Measurements from ENCODE around the gene OGFR.

DNA sequence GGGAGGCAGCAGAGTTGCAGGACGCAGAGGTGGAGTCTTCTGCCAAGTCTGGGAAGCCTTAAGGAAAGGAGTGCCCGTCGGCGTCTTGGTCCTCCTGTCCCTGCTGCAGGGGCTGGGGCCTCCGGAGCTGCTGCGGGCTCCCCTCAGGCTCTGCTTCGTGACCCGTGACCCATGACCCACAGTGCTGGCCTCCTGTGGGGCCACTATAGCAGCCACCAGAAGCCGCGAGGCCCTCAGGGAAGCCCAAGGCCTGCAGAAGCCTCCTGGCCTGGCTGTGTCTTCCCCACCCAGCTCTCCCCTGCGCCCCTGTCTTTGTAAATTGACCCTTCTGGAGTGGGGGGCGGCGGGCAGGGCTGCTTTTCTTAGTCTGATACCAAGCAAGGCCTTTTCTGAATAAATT lies 9.0 kb downstream of the OGFR start:
- TF ChIP-seq, protein P1, sequence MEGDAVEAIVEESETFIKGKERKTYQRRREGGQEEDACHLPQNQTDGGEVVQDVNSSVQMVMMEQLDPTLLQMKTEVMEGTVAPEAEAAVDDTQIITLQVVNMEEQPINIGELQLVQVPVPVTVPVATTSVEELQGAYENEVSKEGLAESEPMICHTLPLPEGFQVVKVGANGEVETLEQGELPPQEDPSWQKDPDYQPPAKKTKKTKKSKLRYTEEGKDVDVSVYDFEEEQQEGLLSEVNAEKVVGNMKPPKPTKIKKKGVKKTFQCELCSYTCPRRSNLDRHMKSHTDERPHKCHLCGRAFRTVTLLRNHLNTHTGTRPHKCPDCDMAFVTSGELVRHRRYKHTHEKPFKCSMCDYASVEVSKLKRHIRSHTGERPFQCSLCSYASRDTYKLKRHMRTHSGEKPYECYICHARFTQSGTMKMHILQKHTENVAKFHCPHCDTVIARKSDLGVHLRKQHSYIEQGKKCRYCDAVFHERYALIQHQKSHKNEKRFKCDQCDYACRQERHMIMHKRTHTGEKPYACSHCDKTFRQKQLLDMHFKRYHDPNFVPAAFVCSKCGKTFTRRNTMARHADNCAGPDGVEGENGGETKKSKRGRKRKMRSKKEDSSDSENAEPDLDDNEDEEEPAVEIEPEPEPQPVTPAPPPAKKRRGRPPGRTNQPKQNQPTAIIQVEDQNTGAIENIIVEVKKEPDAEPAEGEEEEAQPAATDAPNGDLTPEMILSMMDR (IDR thresholded peaks at IDR 0.05) = no peak
- TF ChIP-seq POLR2A (IDR thresholded peaks at IDR 0.05) = no peak
